GM12874 (cell line): ENCODE measurements around the gene BEST1.

Source experiments
- CTCF ChIP-seq: IDR thresholded peaks from 2 replicates; pipeline ENCODE4 v1.5.1; 2011; ENCODE audit warnings: low read depth, mild to moderate bottlenecking, control low read depth, low read length, moderate library complexity; ENCODE audit not compliant: insufficient read depth

Gene BEST1

GRCh38 chr11:61973476-61974162 lies 23.5 kb downstream of the BEST1 start:
- TF ChIP-seq CTCF, result no peak

GRCh38 chr11:61974766-61975631 lies 24.8 kb downstream of the BEST1 start:
- TF ChIP-seq CTCF, result no peak

GRCh38 chr11:61975638-61976419 lies 25.7 kb downstream of the BEST1 start:
- no peak for TF ChIP-seq CTCF

GRCh38 chr11:61976420-61976800 lies 26.3 kb downstream of the BEST1 start:
- TF ChIP-seq CTCF, result no peak

GRCh38 chr11:61976813-61977475 lies 26.8 kb downstream of the BEST1 start:
- TF ChIP-seq CTCF, result no peak

- no peak for TF ChIP-seq CTCF
These were observed 28.8 kb downstream of the BEST1 start for GRCh38 chr11:61978703-61979661.
